HG03159 (cell line): ENCODE results near the gene NEMP2.
"Not testable (repeated sequence)": the region's sequence is repeated elsewhere in the genome, so short reads cannot be mapped to it uniquely, and the experiment has no call there.

ENCODE experiments used
- ATAC-seq: cut with Tn5 transposase; IDR thresholded peaks from one replicate; pipeline ENCODE4 v1.9.1; 2021; ENCODE audit warnings: mild to moderate bottlenecking, moderate library complexity; ENCODE audit not compliant: unreplicated experiment

The NEMP2 gene

DNA sequence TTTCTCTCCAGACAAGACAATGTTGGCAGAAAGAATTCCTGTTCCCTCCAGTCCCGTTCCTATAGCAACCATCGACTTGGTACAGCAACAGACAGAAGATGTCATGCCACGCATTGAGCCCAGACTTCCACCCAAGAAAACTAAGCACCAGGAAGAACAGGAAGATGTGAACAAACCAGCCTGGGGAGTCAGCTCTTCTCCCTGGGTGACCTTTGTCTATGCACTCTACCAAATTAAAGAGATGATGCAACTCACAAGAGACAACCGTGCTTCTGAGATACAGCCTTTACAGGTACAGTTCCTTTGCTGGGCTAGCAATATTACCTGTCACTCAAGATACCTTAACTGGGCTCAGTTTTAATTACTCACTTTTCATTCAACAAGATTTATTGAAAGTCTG, 37.1 kb downstream of the NEMP2 start:
- no peak for ATAC-seq

DNA sequence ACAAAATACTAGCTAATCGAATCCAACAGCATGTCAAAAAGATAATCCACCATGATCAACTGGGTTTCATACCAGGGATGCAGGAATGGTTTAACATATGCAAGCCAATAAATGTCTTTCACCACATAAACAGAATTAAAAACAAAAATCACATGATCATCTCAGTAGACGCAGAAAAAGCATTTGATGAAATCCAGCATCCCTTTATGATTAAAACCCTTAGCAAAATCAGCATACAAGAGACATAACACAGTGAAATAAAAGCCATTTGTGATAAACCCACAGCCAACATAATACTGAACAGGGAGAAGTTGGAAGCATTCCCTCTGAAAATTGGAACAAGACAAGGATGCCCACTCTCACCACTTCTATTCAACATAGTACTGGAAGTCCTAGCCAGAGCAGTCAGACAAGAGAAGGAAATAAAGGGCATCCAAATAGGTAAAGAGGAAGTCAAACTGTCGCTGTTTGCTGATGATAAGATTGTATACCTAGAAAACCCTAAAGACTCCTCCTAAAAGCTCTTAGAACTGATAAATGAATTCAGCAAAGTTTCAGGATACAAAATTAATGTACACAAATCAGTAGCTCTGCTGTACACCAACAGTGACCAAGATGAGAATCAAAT, 39.8 kb downstream of the NEMP2 start:
- ATAC-seq: not testable (repeated sequence)

GRCh38 chr2:190493095-190493494, 41.4 kb downstream of the NEMP2 start:
- no peak for ATAC-seq

DNA sequence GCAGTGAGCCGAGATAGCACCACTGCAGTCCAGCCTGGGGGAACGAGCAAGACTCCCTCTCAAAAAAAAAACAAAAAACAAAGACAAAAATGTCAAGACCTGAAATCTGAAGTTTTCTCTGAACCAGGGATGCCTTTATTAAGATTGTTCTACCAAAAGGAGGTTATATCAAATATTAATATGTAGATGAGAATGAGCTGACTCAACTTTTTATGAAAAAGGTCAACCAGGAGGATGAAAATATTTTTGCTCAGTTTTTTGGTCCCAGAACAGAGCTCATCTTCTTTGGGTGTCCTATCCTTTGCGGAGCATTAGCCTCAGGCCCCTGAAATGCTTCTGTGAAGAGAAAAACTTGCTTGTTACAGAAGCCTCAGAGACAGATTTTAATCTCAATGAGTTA, 44.0 kb downstream of the NEMP2 start:
- ATAC-seq: no peak

DNA sequence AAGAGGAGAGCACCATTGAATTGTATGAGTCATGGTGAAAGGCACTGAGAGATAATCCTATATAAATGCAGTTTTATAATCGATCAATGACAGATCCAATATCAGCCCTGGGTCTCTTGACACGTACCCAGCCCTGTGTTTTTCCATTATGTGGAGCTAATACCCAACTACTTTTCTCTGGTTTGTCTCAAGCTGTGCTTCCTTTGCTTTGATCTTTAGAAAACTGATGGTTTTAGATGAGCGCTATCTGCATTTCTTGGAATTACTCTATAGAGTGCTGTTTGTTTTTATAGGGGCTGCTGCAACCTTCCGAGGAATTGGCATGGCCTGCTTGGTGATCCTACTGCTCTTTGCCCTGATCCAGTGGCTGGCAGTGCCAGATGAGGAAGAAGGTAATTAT, 45.0 kb downstream of the NEMP2 start:
- ATAC-seq: no peak

DNA sequence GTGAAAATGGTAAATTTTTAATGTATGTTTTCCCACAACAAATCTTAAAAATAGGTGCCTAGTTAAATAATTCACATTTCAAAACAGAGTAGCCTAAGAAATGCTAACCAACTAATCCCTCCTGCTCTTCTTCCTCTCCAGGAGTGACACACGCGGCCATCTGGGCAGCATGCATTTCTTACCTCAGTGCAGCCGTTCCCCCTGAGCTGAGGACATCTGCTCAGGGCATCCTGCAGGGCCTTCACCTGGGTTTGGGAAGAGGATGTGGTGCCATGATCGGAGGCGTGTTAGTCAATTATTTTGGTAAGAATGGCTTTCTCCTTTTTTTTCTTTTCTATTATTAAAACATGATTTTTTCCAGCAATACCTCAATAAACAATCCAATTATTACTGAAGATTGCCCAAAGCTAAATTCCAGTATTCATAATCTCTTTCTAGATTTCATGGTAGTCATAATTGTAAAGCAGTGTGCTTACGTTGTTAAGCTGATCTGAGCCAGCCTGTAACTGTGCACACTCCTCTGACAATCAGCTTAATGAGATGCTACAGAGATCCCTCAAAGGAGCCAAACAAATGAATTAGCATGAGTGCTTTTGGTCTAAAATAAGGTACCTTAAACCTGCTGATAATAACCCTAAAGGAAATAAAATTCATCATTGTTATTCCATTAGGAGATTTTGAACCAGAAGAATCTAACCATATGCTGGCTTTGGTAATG, 45.8 kb downstream of the NEMP2 start:
- no peak for ATAC-seq

DNA sequence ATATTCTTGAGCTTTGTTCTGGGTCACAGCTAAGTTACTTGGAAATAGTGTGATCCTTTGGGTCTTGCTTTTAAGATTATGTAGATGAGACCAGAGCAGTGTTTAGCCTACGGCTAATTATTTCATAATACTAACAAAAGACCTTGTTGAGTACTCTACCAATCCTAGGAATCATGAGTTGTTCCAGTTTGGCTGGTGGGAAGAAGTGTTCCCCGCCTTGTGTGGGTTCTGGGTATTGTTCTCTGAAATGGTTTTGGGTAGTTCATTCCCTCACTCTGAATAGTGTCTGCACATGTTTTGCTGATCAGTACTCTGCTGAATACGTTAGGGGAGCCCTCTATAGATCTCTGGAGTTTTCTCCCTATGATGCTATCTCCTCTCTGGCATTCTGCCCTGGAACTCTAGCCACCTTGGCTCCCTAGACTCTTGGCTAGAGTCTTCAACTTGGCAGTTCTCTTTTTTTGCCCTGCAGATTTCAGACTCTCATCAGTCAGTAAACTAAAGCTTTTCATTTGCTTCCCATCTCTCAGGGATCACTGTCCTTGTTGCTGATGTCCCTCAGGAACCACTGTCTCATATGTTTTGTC, 48.4 kb downstream of the NEMP2 start:
- no peak for ATAC-seq

DNA sequence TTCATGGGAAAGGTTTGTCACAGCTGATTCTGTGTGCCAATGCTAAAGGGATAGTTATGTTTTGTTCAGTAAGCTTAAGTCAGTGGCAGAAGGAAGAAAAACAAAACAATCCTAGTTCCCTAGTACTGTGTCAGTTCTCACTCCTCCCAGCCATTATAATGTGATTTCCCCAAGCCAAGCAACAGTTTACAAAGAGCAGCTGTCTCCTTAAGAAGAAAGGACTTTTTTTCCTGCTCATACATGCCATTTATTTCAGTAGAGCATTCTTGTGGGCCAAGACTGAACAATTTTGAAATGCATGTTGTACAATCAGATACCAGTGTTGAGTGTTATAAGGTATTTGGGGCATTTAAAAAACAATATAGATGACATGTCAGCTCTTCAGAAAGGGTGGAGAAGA, 52.1 kb downstream of the NEMP2 start:
- no peak for ATAC-seq

DNA sequence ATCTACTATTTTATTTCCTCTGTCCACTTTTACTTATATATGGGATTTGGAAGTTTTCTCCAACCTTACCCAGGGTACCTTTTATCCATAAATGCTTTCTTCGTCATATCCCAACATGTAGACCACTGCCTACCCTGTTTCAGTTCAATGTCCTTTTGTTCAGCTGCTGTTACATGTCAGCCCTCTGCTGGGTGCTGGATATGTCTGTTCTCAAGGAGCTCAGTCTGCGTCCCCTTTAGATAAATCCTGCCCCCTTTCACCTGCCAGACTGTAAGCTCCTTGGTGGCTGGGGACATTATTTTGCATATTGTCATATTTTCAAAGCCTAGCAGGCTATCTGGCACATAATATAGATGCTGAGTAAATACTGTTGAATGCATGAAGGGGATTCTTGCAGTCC, 53.2 kb downstream of the NEMP2 start:
- ATAC-seq: no peak

GRCh38 chr2:190478572-190479195, 55.8 kb downstream of the NEMP2 start:
- ATAC-seq: no peak

DNA sequence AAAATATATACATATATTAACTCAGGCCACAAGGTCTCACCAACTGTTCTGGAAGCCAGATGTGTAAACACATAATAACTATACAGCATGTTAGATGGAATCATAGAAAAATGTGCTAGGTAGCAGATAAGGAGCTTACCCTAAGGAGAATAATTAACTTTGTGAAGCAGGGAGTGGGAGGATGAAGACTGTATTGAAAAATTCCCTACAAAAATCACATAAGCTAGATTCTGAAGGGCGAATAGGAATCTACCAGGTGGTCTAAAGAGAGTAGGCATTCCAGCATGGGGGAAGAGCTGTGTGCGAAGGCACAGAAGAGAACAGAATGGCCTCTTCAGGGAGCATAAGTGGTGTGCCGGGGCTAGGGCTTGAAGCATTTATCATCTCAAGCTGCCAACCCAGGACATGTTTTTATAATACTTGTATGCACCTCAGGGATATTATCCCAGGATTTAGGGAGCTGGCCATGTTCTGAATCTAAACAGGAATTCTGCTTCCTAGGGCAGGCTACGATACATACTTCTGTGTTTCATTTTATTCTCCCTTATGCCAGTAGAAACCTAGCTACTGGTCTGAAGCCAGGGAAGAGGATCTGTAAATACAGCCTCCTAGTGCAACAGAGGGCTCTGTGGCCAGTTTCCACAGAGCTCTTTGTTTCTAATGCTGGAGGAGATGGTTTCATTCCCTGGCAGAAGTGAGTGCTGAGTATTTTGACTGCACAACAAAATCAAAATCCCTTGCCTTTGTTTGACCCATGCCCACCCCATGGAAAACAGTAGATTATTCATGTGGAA, 56.7 kb downstream of the NEMP2 start:
- ATAC-seq: no peak

DNA sequence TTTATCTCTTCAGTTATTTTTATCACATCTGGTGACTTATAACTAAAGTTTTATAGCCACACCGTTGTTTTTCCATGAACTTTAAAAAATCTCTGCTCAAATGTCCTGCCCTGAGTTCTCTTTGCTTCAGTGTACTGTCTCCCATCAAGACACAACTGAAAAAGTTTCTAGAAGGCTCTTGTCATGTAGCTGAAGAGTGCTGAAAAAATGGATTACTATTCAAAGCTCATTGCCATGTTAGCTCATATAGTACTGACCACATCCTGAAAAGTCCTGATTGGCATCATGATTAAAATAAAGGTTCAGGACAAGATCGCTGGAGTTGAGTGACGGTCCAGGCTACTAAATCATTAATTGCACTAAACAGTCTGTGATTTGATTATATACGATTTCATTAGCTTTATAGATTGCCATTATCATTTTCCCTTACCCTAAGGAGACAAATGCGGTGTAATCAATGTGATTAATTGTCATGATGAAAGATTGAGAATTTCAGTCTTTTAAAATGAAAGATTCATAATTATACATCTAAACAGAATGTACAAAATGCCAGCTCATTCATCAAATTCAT, 64.2 kb downstream of the NEMP2 start:
- ATAC-seq: no peak

- no peak for ATAC-seq
These were observed 64.8 kb downstream of the NEMP2 start for GRCh38 chr2:190469771-190470170.

- peak; percentile 71 for ATAC-seq
These were observed 65.5 kb downstream of the NEMP2 start for GRCh38 chr2:190468814-190469569.

- ATAC-seq: not testable (repeated sequence)
These were observed 66.2 kb downstream of the NEMP2 start for GRCh38 chr2:190468354-190468753.

- ATAC-seq: no peak
These were observed 66.9 kb downstream of the NEMP2 start for GRCh38 chr2:190467575-190468083.

DNA sequence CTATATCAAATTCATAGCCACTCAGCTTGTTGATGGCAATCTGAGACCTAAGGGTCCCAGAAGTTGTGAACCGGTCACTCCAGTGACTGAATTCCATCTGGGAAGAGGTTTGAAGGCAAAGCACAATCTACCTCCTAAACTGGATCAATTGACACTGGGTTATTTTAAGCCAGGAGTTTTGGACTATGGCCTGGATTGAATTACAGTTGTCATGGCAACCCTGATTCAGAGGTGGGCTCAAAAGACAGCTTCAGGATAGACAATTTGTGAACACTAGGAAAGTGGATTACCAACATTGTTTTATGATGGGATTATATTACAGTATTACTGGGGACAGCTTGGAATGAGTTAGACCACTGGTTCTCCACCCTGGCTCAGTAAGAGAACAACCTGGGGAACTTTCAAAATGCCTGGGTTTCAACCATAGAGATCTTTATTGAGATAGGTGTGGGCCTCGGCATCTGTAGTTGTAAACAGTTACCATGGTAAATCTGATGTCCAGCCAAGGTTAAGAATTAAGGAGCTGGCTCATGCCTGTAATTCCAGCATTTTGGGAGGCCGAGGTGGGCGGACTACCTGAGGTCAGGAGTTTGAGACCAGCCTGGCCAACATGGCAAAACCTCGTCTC, 67.6 kb downstream of the NEMP2 start:
- no peak for ATAC-seq

DNA sequence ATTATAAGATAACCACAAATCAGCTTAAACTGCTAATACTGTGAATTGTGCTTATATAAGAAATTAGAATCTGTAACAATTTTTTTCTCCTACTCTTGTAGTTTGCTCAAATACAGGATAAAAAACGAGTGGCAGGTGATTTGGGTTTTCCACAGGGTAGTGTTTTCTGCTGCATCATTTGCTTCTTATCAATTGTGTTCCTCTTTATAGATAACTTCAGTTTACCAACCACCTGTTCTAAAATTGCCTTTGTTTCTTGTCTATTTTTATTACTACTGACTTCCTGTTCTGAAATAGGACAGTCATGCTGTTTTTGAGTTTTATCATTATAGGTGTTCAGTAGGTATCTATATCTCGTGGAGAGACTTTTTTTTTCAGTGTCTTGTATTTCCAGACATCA, 69.5 kb downstream of the NEMP2 start:
- no peak for ATAC-seq

DNA sequence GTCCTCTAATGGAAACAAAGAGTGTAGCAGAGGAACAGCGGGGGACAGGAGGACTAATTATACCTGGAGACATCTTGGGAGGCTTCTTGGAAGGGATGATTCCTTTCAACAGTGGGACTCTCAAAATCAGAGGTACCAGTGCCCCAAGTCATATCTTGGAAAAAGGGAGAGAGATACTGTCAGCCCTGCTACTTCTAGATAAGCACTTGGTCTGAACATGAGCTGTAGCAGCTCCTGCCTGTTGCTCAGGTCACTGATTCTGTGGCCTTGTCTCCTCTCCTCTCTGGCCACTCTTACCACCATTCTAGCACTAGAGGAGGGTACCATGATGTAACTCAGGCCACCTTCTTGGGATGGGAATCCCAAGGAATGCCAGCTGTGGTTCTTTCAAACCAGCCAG, 71.9 kb downstream of the NEMP2 start:
- ATAC-seq: no peak
